Activated naive CD4-positive, alpha-beta T cell (primary cell): ENCODE results near the gene AFDN.

Source experiments
- DNase-seq, 4 experiments: peaks; one replicate each; lab custom pipeline; 2025; lab: John Stamatoyannopoulos, UW

The AFDN gene

DNA sequence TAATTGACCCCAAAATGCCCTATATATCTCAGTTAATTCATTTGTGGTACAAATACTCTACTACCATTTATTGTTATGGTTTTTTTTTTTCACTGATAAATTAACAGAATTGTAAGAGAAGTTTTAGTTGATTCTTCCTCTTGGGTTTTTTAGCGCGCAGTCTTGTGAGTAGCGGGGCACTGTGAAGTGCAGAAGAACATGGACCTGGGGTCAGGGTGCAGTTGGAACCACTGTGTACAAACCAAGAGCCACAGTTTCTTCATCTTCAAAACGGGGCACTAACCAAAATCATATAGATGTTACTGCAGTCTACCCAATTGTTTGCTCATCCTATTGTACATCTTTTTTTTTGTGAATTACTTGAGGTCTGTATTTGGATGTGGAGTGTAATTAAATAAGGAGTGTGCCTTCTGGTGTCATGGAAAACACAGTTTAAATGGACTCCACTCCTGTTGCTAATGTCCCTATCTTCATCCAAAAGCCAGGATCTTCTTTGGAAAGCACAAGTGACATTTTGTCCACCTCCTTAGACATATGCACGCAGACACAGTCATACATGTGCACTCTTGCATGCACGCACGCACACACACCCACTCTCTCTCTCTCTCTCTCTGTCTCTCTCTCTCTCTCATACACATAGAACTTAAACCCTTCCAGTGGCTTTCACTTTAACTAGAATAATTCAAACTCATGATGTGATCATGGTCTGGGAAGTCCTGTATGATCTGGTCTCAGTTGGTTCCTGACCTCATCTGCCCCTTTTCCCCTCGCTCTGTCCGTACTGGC is 51.5 kb downstream of the AFDN start:
- no peak for DNase-seq

DNA sequence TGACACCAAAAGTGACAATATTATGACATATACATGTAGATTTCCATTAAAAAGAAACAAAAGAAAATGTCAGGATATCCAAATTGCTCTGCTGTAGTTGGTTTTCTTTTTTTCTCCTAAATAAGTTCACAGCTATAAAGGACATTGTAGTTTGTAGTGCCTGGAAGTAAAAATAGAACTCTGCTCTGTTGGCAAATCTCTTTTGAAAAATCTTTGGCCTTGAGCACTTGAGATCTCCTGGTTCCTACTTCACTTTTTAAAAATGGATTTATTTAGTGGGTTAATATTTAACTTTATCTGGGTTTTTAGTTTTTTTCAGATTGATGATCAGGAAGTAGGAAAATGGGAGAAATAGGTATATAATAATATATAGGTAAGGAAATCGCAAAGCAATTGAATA is 52.9 kb downstream of the AFDN start:
- DNase-seq = no peak

DNA sequence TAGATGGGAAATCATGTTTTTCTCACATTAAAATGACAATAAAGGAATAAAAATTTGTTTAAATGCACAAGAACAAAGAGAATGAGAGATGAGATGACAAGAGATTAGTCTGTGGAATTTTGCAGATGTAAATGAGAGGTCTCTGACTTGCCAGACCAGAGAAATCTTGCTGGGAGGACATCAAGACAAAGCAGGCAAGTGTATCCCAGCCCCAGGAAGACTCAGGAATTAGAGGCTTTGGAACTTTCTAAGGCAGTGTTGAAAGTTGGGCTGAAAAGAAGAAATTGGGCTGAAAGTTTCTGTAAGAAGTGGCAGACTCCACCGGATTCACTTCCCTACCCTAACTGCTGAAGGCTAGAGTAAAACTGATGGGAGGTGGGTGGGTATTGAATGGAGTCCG is 54.6 kb downstream of the AFDN start:
- DNase-seq = no peak

DNA sequence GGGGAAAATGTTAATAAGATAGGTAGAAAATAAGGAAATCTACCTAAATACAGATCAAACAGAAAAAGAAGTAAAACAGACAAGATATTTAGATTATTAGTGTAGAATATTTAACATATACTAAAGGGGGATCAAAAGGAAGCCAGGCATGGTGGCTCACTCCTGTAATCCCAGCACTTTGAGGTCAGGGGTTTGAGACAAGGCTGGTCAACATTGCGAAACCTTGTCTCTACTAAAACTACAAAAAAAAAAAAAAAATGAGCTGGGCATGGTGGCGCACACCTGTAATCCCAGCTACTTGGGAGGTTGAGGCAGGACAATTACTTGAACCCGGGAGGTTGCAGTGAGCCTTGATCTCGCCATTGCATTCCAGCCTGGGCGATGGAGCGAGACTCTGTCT is 55.5 kb downstream of the AFDN start:
- no peak for DNase-seq

DNA sequence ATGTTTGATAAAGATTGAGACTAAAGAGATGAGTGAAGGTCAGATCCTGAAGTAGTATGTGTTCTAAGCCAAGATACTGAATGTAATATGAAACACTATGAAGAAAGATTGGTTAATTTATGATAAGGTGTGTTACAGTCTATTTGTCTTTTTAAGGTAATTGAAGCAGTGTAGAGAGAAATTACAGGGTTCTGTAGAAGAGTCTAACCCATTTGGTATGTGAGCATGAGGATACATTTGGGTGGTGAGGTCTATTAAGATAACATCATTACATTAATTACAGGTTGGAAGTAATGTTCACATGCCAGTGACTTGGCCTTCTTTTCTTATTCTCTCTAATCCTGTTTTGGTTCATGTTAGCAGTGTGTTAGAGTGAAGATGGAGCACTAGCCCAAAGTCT is 61.4 kb downstream of the AFDN start:
- DNase-seq = no peak

DNA sequence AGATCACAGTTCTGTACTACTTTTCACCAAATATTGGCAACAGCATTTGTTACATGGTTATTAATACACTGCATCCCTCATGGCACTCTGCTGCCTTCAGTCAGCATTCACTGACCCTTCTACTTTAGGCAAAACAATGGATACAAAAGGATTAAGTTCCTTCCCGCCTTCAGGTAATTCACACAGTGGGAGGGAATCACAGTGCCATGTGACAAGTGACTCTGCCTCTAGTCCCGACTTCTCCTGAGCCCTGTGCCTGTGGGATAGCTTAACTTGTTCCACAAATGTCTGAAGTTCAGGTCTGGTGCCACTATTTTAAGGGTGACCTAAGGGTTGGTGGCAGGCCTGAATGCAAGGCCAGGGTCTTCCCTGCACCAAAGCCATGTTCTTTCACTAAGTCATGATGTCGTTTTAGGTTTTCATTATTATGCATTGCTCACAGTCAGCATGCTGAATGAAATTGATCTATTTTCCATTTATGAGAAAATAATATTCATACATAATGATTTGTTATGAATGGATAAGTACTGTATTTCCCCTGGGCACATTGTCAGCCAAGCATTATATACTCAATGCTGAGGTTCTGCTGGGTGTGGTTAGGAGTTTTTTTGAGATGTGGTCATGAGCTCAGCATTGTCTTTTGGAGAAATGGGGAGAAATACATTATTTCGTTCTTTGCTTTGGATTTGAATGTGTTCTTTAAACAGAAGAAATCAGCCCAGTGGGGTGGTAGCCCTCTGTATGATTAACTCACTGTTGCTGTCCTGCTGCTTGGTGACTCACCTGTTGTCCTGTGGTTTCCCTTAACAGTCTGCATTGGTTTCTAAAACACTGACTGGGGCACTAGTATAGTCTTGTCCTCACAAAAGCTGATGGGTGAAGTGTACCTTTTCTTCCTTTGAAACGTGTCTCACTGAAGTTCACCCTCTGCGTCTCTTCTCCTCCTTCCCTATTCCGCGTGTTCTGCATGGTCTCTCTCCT is 66.4 kb downstream of the AFDN start:
- no peak for DNase-seq

DNA sequence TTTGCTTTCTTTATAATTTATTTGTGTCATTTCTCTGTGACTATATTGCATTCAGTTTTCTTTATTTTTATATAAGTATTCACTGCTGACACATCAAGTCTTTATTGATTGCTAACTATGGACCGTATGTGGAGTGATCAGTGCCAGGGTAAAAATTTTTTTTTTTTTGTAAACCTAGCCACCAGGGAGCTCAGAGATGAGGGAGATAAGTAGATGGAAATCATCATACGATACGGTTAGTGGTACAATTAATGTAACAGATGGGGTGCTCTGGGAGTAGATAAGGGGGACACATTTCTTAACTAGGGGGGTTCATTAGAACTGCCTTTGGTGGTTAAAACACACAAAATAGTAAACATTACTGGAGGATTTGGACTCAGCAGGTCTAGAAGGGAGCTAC is 68.3 kb downstream of the AFDN start:
- no peak for DNase-seq

DNA sequence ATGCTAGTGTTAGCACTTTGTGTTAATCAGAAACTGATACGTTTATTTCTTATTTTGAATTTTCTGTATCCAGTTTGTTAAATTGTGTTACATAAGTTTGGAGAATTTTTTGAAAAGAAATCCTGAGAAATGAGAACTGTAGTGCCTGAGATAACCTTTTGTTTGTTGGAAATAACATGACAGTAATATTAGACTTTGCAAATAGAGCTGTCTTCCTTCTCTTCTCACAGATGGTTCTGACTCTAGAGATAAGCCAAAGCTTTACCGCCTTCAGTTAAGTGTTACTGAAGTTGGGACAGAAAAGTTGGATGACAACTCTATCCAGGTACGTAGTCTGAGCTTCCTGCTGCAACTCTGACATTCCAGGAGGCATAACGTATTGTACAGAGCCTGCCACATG is 69.9 kb downstream of the AFDN start:
- no peak for DNase-seq

DNA sequence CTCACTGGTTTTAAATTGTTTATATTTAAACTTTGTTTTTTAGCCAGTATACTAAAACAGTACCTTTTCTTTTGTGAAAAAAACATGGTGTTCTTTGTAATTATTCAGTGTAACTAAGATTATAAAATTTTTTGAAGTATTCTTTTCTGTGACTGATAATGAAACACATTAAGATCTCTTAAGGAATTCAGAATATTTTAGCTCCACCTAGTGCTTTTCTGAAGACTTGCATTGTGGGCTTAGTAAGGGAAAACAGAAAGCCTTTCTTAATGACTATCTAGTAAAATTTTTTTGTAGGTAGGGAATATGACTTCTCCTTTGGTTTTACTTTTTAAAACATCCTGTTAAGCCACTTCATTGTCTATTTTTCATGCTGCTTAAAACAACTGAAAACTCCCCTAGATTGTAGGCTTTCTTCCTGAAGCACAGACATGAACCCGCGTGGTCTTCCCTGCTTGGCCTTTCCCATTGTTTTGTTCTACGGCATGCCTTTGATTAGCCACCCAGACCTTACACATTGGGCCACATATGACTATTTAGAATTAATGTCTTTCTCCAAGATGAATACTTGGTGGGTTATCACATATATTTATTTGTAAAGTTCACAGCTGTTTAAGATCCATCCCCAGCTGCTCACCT is 72.1 kb downstream of the AFDN start:
- DNase-seq = no peak

DNA sequence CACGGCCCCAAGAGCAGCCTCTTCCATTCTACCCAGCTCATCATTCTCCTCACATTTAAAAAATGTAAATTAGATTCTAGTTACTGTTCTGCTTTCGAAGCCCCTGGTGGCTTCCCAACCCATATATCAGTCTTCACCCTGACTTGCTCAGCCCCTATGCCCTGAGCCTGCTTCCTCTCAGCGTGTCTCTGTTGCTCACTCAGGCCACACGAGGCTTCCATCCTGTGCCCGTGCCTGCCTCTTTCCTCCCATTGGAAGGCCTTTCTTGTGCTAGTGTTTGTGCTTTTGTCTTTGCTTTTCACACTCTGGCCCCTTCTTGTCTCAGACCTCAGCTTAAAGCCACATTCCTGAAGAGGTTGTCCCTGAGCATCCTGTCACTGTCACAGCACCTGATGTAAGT is 78.1 kb downstream of the AFDN start:
- no peak for DNase-seq

DNA sequence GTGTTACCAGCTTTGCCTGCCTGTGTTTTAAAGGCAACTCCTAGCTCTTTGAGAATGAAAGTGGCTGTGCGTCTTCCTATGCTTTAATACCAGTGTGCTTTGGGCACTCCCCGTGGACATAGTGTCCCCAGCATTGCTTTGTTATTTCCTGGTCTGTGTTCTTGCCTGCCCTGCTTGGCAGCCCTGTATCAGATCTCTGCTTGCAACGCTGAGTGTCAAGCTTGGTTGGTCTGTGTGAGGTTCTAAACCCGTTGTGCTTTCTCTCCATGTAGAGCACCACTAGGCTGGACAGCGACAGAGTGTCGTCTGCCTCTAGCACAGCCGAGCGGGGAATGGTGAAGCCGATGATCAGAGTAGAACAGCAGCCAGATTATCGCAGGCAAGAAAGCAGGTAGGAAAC is 80.2 kb downstream of the AFDN start:
- DNase-seq = no peak

DNA sequence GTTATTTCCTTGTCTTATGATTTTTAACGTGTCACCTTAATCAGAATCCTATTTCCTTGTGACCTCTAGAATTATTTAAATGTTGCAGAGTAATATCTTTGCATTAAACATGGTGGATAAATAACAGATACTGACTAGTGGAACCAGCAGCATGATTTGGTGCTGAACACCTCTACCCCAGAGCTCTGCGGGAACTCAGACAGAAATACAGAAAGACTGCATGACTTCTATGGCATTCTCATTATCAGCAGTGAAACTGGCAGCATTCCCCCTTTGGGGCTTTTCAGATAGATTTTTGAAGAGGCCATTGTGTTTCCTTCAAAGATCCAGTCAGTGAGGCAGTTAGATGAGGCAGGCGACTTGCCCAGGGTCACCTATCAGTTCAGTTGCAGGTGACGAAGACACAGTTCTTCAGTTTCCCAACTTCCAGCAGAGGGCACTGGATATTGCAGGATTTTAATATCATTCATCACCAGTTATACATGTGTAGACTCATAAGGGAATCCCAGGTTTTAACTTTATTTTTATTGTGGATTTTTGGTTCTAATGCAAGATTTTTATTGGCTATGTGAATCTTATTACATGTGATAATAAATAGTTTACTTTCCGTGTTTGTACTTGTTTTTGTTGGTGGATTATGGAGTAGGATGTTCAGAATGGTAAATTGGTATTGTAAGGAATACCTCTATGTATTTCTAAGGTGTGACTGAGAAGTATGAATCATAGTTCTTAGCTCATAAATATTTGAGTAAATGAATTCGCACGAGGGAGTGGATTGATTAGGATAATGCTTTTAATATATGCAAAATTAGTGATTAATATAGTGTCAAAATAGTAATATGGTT is 81.3 kb downstream of the AFDN start:
- DNase-seq = no peak

DNA sequence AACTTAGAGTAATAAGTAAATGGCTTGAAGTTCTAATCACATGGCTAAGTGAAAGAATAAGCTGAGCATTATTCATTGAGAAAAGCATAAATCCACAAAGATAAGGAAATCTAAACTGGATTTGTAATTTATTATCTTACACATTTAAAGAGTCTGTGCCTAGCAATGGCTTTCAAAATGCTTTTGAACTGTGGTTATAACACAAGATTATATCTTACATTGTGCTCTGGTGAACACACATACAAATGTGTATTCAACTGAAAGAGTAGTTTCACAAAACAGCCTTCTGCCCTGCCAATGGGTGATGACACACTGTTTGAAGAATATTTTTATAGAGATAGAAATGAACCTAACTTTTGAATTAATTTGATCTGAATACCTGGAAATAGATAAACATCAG is 83.3 kb downstream of the AFDN start:
- DNase-seq = no peak

DNA sequence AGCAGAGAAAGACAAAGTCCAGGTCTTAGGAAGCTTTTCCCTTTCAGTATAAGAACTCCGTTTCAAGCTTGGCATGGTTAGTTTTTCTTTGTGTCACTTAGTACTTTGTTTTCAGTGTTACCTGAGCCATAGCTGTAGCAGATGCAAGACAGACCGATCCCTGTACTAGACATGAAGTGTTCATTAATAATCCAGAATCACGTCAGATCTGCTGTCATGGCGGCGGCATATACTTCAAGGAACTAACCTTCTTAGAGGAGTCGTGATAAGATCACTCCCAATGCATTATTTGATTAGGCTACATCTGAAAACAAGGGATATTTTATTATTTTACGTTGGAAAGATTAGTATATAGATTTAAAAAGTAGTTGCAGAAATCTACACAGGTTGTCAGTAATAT is 83.9 kb downstream of the AFDN start:
- no peak for DNase-seq

DNA sequence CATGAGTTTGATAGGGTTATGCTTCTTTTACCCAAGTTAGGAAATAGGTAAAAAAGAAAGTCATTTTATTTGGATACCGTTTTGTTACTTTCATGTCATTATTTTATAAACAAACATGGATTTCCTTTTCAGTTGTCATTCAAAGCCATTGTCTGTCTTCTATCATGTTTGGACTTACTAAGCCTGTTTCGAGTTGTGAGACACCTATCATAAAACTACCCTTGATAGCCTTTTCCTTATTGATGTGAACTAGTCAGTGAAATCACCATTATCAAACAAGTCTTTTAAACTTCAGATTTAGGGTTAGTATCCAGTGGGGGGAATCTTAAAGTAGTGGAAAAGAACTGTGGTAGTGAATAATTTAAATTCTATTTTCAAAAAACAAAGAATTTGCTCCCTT is 85.8 kb downstream of the AFDN start:
- no peak for DNase-seq

DNA sequence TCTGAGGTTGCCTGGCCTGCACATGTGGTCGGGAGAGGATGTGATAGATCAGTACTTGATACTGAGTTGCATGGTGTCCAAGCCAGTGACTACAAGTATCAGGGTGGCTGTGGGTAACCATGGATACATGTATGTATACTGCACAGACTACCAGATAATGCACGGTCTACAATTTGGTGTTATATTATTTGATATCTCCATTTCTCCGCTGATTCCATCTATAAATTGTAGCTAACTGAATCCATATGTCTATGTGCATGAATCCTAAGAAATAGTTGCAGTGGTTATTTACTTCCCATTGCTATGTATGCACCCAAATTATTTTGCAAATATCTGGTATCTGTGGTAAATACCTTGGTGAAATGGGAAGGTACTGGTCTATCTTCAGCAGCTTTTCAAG is 87.0 kb downstream of the AFDN start:
- DNase-seq = no peak

DNA sequence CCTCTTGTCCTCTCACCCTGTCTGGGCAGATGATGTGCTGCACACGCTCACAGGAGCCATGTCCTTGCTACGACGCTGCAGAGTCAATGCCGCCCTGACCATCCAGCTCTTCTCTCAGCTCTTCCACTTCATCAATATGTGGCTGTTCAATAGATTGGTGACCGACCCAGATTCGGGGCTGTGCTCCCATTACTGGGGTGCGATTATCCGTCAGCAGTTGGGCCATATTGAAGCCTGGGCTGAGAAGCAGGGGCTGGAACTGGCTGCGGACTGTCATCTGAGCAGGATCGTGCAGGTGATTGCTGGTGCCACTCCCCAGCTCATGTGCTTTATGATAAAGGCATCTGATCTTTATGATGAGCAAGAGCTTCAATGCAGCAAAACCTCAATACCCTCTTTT is 88.4 kb downstream of the AFDN start:
- no peak for DNase-seq

DNA sequence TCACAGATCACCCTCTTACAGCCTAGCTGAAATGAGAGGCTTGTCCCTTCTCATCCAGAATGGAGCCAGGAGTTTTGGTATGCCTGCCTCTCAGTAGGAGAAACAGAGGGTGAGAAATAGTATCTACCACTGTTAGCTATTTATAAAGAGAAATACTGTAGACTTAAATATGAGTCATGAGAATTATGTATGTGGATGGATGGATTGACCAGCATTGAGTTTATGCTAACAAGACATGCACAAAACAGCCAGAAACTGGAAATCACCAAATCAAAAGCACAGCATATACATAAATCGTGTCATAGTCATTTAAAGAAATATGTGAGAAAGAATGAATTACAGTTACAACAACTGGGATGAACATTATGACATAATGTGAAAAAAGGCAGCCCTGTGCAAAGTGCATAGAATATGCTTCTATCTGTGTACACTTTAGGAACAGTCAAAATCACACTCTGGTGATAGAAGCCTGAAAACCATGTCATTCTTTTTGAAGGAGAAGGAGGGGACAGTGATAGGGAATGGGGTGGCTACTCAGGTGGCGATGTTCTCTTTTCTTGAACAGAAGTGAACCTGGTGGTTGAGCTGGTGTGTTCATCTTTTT is 90.9 kb downstream of the AFDN start:
- no peak for DNase-seq

DNA sequence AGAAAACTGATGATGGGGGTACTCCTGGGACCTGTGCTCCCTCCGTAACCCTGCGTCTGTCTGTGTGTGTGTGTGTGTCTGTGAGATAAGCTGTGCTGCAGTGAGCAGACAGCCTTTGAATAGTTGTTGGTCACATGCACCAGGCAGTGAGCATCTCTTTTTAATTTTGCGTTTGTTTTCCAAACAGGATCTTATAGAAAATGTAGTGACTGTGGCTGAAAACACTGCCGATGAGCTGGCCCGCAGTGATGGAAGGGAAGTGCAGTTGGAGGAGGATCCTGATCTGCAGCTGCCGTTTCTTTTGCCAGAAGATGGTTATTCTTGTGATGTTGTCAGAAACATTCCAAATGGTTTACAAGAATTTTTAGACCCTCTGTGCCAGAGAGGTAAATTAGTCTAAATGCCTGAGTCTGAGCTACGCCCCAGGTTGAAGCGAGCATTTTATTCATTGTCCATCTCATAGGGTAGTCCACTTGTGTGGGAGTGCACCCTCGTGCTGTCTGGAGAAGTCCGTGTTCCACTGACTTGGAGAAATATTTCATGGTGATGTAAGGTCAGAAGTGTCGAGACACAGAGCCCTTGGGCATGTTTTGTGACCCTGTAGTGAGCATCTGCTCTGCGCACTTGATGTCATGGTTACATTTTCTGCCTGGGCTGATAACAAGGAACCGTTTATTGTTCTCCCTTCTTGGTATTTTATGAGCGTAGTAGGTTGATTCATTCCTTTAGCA is 92.0 kb downstream of the AFDN start:
- no peak for DNase-seq

DNA sequence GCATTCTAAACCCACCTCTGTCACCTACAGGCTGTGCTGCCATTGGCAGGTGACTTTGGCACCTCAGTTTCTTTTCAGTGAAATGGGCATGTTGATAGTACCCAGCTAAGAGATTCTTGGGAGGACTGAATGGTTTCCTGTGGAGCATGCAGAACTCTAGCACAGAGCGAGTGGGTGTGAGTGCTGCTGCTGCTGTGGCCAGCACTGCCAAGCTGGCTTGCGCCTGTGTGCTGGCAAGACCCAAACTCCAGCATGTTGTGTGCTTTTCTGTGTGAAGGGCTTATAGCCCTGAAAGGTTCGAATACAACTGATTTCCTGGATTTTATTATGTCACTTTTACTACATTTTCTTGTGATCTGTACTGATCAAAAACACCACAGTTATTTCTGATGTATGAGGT is 92.6 kb downstream of the AFDN start:
- DNase-seq = no peak

DNA sequence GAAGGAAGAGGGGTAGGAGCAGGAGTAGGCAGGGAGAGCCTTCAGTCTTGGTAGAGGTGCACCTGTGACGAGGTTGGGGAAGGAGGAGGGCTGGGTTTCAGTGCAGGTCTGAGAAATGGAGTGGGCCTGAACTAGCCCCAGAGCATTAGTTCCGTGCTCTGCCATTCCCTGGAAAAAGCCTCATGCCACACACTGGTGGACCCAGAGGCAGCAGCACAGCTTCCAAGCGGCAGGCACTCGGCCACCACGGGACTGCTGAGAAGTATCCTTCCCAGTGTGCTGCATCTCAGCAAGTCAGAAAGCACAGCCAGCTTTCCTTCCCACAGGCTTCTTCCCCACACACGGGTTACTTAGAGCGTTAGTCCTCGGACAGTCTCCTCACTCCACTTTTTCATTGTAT is 93.5 kb downstream of the AFDN start:
- no peak for DNase-seq
